ENCODE data around the gene SYTL4. TPM values are rescaled to one million over a fixed set of nuclear protein-coding genes. Genes with fewer than 3 reads are reported as not detected.

SYTL4 gene
- total and polyA plus RNA-seq, 8 donors, result 4.5 to 27.7 (median 12.3) TPM

GRCh38 chrX:100650841-100651240 lies 81.1 kb downstream of the SYTL4 start:
- intact Hi-C loops (cut with DNase I; ENCODE audit: low total_unique reads), result no loop called here
- Histone ChIP-seq H3K4me1 (no peaks in the 10 kb centered on the region), H3K27me3 (no peaks in the 10 kb centered on the region), H3K9me3 (no peaks in the 10 kb centered on the region), H3K4me3 (no peak overlapping the region), H3K36me3 (no peaks in the 10 kb centered on the region), H3K27ac (peak overlapping the region in 4 of 5 donors; percentile 64 to 82 (median 73))
- 85 to 100% (median 88%) methylated on average over 1 of the region's 1 CpG for WGBS, 5 donors
- DNase-seq, result no peak
- no peak for TF ChIP-seq EP300 (IDR thresholded peaks at IDR 0.05)

GRCh38 chrX:100649550-100650356 lies 82.2 kb downstream of the SYTL4 start:
- Histone ChIP-seq H3K4me3 (no peak overlapping the region), H3K4me1 (no peaks in the 10 kb centered on the region), H3K9me3 (no peaks in the 10 kb centered on the region), H3K27ac (peak overlapping the region; percentile 1 to 82 (median 71)), H3K27me3 (no peaks in the 10 kb centered on the region), H3K36me3 (no peaks in the 10 kb centered on the region)
- intact Hi-C loops (cut with DNase I; ENCODE audit: low total_unique reads), result no loop called here
- DNase-seq, result peak in 1 of 2 donors; percentile 77
- peak in 2 of 3 donors; percentile 3 to 12 for TF ChIP-seq POLR2AphosphoS5 (IDR thresholded peaks at IDR 0.05)
- TF ChIP-seq POLR2A (IDR thresholded peaks at IDR 0.05), result no peak
- TF ChIP-seq, protein P1, sequence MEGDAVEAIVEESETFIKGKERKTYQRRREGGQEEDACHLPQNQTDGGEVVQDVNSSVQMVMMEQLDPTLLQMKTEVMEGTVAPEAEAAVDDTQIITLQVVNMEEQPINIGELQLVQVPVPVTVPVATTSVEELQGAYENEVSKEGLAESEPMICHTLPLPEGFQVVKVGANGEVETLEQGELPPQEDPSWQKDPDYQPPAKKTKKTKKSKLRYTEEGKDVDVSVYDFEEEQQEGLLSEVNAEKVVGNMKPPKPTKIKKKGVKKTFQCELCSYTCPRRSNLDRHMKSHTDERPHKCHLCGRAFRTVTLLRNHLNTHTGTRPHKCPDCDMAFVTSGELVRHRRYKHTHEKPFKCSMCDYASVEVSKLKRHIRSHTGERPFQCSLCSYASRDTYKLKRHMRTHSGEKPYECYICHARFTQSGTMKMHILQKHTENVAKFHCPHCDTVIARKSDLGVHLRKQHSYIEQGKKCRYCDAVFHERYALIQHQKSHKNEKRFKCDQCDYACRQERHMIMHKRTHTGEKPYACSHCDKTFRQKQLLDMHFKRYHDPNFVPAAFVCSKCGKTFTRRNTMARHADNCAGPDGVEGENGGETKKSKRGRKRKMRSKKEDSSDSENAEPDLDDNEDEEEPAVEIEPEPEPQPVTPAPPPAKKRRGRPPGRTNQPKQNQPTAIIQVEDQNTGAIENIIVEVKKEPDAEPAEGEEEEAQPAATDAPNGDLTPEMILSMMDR (IDR thresholded peaks at IDR 0.05), result no peak
- WGBS, 5 donors, result 29 to 48% (median 33%) methylated on average over 12 of the region's 12 CpGs

DNA sequence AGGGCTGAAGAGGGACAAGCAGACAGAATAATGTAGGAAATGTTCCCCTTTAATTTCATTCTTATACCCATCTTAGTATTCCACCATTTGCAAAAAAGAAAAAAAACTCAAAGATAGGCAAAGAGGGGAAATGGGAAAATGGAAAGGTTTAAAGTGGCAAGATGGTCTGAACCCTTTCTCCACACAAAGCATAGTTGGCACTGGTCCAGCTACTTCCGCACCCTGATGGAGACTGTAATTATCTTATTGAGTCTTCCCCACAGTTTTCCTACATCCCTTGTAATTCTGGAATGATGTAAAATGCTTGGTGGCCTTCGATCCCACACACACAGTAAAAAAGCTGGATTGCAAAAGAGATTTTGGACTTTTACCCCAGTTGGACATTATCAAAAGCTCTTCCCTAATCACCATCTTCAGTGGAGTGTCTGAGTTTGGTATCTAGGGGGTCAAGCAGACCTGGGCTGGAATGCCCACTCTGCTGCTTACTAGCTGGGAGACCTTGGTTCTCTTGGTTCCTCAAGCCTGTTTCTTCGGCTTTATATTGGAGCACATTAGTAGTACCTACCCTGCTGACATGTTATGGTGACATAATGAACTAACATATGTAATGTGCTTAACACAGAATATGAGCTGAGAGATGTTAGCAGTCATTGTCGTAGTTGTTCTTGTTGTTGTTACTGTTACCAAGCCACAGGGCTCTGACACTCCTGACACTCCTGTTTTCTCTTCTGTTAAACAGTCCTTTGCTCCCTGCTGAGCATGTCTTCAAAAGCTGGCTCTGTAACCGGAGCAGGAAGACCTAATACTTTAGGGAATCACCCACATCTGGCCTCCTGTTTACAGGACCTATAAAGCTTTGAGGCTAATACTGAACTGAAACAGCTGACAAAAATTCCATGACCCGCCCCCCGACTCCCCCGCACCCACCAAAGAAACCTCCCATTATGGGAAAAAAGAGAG lies 83.2 kb downstream of the SYTL4 start:
- no peaks in the 10 kb centered on the region for H3K4me1 ChIP-seq
- 64 to 78% (median 74%) methylated on average over 8 of the region's 8 CpGs for WGBS, 5 donors
- TF ChIP-seq, protein P1 (IDR thresholded peaks at IDR 0.05), result no peak
- TF ChIP-seq POLR2A (IDR thresholded peaks at IDR 0.05), result no peak
- TF ChIP-seq EP300 (IDR thresholded peaks at IDR 0.05), result no peak
- TF ChIP-seq POLR2AphosphoS5 (IDR thresholded peaks at IDR 0.05), result no peak
- H3K27ac ChIP-seq, result peak overlapping the region in 4 of 5 donors; percentile 64 to 82 (median 73)
- H3K4me3 ChIP-seq, result no peak overlapping the region
- intact Hi-C loops (cut with DNase I; ENCODE audit: low total_unique reads), result no loop called here
- no peaks in the 10 kb centered on the region for H3K36me3 ChIP-seq
- DNase-seq, result peak in 1 of 2 donors; percentile 54
- H3K27me3 ChIP-seq, result no peaks in the 10 kb centered on the region
- no peaks in the 10 kb centered on the region for H3K9me3 ChIP-seq

- intact Hi-C loops (cut with DNase I; ENCODE audit: low total_unique reads), result no loop called here
- no peak overlapping the region for H3K4me3 ChIP-seq
- no peaks in the 10 kb centered on the region for H3K27me3 ChIP-seq
- H3K27ac ChIP-seq, result peak overlapping the region in 4 of 5 donors; percentile 41 to 75 (median 68)
- TF ChIP-seq POLR2A (IDR thresholded peaks at IDR 0.05), result no peak
- TF ChIP-seq, protein P1 (IDR thresholded peaks at IDR 0.05), result no peak
- no peak for TF ChIP-seq POLR2AphosphoS5 (IDR thresholded peaks at IDR 0.05)
- TF ChIP-seq EP300 (IDR thresholded peaks at IDR 0.05), result no peak
- no peak for DNase-seq
- H3K9me3 ChIP-seq, result no peaks in the 10 kb centered on the region
- no peaks in the 10 kb centered on the region for H3K36me3 ChIP-seq
- no peaks in the 10 kb centered on the region for H3K4me1 ChIP-seq
- WGBS, 5 donors, result 23 to 85% (median 53%) methylated on average over 2 of the region's 2 CpGs
Observed at GRCh38 chrX:100647739-100648138, 84.2 kb downstream of the SYTL4 start.

All from stomach (tissue), 9 donors.